HG02571 (cell line): ENCODE data around the gene DET1.

Experiments used
- ATAC-seq: cut with Tn5 transposase; IDR thresholded peaks from one replicate; pipeline ENCODE4 v1.9.1; 2021; ENCODE audit warnings: mild to moderate bottlenecking, moderate library complexity; ENCODE audit not compliant: unreplicated experiment

DET1 gene

GRCh38 chr15:88467935-88468528 lies 78.4 kb downstream of the DET1 start:
- no peak for ATAC-seq

- peak; percentile 87 for ATAC-seq
Measured at GRCh38 chr15:88467073-88467934, 79.2 kb downstream of the DET1 start, which contains the start of the genes MRPL46 and MRPS11. TSS of gene MRPL46 (minus strand) at chr15:88467388. CDS start at chr15:88467377, 11 bp downstream. TSS of gene MRPS11 (plus strand) at chr15:88467708. CDS start at chr15:88467718, 10 bp downstream.

- ATAC-seq, result no peak
Measured at GRCh38 chr15:88465633-88466224, 80.8 kb downstream of the DET1 start.

- ATAC-seq, result no peak
Measured at GRCh38 chr15:88463870-88464532, 82.5 kb downstream of the DET1 start.
